CD4-positive, alpha-beta memory T cell (primary cell): ENCODE data around the gene ACSL6. TPM values are rescaled to one million over a fixed set of nuclear protein-coding genes. Genes with fewer than 3 reads are reported as not detected.
A peak's percentile ranks its signal among the peaks of the same experiment; 100 is the strongest.

Source experiments
- CTCF ChIA-PET: fragments of 350-600 bp; sonication (Branson Sonifier 250); formaldehyde crosslinking; loops from one replicate; lab custom pipeline; 2021; ENCODE audit warnings: inconsistent platforms; ENCODE audit not compliant: partially characterized antibody; lab: Charles Lee
- POLR2A ChIA-PET: fragments of 350-600 bp; sonication (Branson Sonifier 250); formaldehyde crosslinking; loops from one replicate; lab custom pipeline; 2021; ENCODE audit not compliant: partially characterized antibody; lab: Charles Lee
- DNase-seq, 5 donors: peaks; one replicate each; pipeline versions ENCODE4 v3.0.0 to v3.0.0-alpha.2; 2020 to 2022; ENCODE audit warnings: mixed read lengths in 1 of 5
- H3K27ac ChIP-seq: one replicate; pipeline ENCODE4 v1.7.0; 2013; ENCODE audit warnings: low read depth, low read length
- H3K27me3 ChIP-seq: 2 replicates; pipeline ENCODE4 v1.7.0; 2013; ENCODE audit warnings: mild to moderate bottlenecking, low read length, moderate library complexity; ENCODE audit not compliant: insufficient read depth
- H3K36me3 ChIP-seq: 2 replicates; pipeline ENCODE4 v1.7.0; 2013; ENCODE audit warnings: mild to moderate bottlenecking, low read length, moderate library complexity; ENCODE audit not compliant: insufficient read depth
- H3K4me1 ChIP-seq: 2 replicates; pipeline ENCODE4 v1.7.0; 2013; ENCODE audit warnings: mild to moderate bottlenecking, low read length, moderate library complexity; ENCODE audit not compliant: insufficient read depth
- H3K4me3 ChIP-seq, 2 donors: one replicate each; pipeline ENCODE4 v1.7.0; 2013; ENCODE audit warnings: low read length in 2 of 2, mild to moderate bottlenecking in 1 of 2
- H3K9me3 ChIP-seq, 2 donors: one replicate each; pipeline ENCODE4 v1.7.0; 2013; ENCODE audit warnings: low read length in 2 of 2, control low read depth in 1 of 2; ENCODE audit not compliant: control insufficient read depth in 1 of 2
- H3K27ac Mint-ChIP-seq, 7 donors: one replicate each; pipeline ENCODE4 v1.8.0; 2020 to 2021; ENCODE audit warnings: mixed read lengths in 7 of 7, mild to moderate bottlenecking in 6 of 7, inconsistent platforms in 3 of 7, moderate library complexity in 3 of 7
- H3K27me3 Mint-ChIP-seq, 2 donors: one replicate each; pipeline ENCODE4 v1.8.0; 2020 to 2021; ENCODE audit warnings: mixed read lengths in 2 of 2
- H3K36me3 Mint-ChIP-seq, 2 donors: one replicate each; pipeline ENCODE4 v1.8.0; 2020 to 2021; ENCODE audit warnings: mixed read lengths in 2 of 2, inconsistent platforms in 1 of 2, mild to moderate bottlenecking in 1 of 2
- H3K4me1 Mint-ChIP-seq, 4 donors: one replicate each; pipeline ENCODE4 v1.8.0; 2020 to 2021; ENCODE audit warnings: mixed read lengths in 4 of 4, mild to moderate bottlenecking in 1 of 4
- H3K4me3 Mint-ChIP-seq, 8 donors: one replicate each; pipeline ENCODE4 v1.8.0; 2020 to 2021; ENCODE audit warnings: mixed read lengths in 8 of 8, mild to moderate bottlenecking in 7 of 8, moderate library complexity in 6 of 8, inconsistent platforms in 3 of 8
- H3K9me3 Mint-ChIP-seq, 8 donors: one replicate each; pipeline ENCODE4 v1.8.0; 2020 to 2021; ENCODE audit warnings: mixed read lengths in 8 of 8, mild to moderate bottlenecking in 5 of 8, inconsistent platforms in 3 of 8, moderate library complexity in 1 of 8
- intact Hi-C: fragments of 100-400 bp; cut with micrococcal nuclease; formaldehyde crosslinking; loops from one replicate; pipeline ENCODE4 v1.15.1; 2023
- polyA plus RNA-seq, 2 donors: library from polyadenylated mRNA; unstranded; fragments of 300-500 nt; fragmentation: Illumina TruSeq; gene quantifications; one replicate each; pipeline ENCODE4 v1.2.3, GENCODE V29; 2021
- total RNA-seq, 2 experiments: library from RNA; stranded (reverse); gene quantifications; one replicate each; pipeline ENCODE4 v1.2.3, GENCODE V29; 2021

ACSL6 gene
- total and polyA plus RNA-seq, 4 experiments from 2014 or later: 11.1 to 51.7 (median 34.4) TPM

DNA sequence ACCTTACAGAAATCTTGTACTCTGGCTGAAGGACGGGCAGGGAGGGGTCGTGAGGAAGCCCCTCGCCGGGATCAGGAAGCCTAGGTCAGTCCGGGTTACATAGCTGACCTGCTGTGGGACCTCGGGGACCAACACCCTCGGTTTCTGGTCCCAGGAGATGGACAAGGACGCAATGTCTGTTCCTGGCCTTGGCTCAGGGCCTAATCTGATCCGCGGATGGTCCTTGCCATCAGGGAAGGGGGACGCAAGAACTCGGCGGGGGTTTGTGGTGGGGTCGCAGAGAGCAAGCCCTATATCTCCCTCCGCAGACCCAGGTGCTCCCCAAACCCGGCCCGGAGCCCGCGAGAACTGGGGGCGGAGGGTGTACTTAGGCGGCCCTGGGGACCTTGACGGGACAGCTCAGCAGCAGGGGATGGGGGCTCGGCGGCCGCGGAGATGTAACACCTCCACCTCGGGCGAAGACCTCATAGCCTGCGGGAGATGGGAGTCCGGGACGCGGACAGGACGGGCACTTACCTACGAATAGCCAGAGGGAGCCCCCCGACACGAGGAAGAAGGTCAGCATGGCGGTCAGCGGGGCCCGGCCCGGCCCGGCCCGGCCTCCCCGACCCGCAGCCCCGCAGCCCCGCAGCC, 353 bp downstream of the ACSL6 start:
- no peak overlapping the region for H3K27ac ChIP-seq
- Mint-ChIP-seq H3K9me3 (peaks cover 0 to 2% (median 0%) of the 10 kb centered on the region in 8 donors), H3K27ac (peak overlapping the region; percentile 10 to 92 (median 81)), H3K36me3 (peaks cover 0 to 1% of the 10 kb centered on the region in 2 donors), H3K4me1 (peaks cover 18 to 47% (median 32%) of the 10 kb centered on the region in 4 donors), H3K4me3 (peak overlapping the region; percentile 70 to 92 (median 84)), H3K27me3 (peaks cover 0 to 4% of the 10 kb centered on the region in 2 donors)
- H3K27me3 ChIP-seq: no peaks in the 10 kb centered on the region
- ChIA-PET POLR2A (interaction anchor here (0.6 to 3.6 kb wide), 3 partner anchors 11 to 978 kb away, joined by 3 to 16 read pairs (median 4); no protein-coding TSS in a partner anchor), CTCF (interaction anchor here (1.2 to 9.8 kb wide), 4 partner anchors 46 to 420 kb away, joined by 3 to 394 read pairs (median 38); partner anchors contain the start of gene IL3)
- peaks cover 26% of the 10 kb centered on the region for H3K4me1 ChIP-seq
- H3K4me3 ChIP-seq: peak overlapping the region in 1 of 2 donors; percentile 62
- no peaks in the 10 kb centered on the region for H3K36me3 ChIP-seq
- intact Hi-C loops: loop anchor here (2.0 kb wide), 1 partner anchor 52 kb away; no protein-coding TSS in a partner anchor
- H3K9me3 ChIP-seq: no peaks in the 10 kb centered on the region
- DNase-seq: no peak

GRCh38 chr5:132010645-132010988, 841 bp downstream of the ACSL6 start:
- ChIA-PET POLR2A (interaction anchor here (3.6 kb wide), 1 partner anchor 10 kb away, joined by 16 read pairs; no protein-coding TSS in a partner anchor), CTCF (interaction anchor here (1.2 to 9.8 kb wide), 6 partner anchors 10 to 419 kb away, joined by 3 to 394 read pairs (median 38); partner anchors contain the start of gene IL3)
- peaks cover 0 to 2% (median 0%) of the 10 kb centered on the region in 8 donors for H3K9me3 Mint-ChIP-seq
- Histone ChIP-seq H3K27ac (no peak overlapping the region), H3K36me3 (no peaks in the 10 kb centered on the region), H3K4me3 (peak overlapping the region in 1 of 2 donors; percentile 62), H3K9me3 (no peaks in the 10 kb centered on the region), H3K4me1 (peaks cover 23% of the 10 kb centered on the region), H3K27me3 (no peaks in the 10 kb centered on the region)
- H3K4me1 Mint-ChIP-seq: peaks cover 18 to 44% (median 30%) of the 10 kb centered on the region in 4 donors
- peak overlapping the region; percentile 70 to 92 (median 84) for H3K4me3 Mint-ChIP-seq
- H3K36me3 Mint-ChIP-seq: peaks cover 0 to 1% of the 10 kb centered on the region in 2 donors
- H3K27ac Mint-ChIP-seq: peak overlapping the region in 6 of 7 donors; percentile 65 to 92 (median 82)
- peaks cover 0 to 4% of the 10 kb centered on the region in 2 donors for H3K27me3 Mint-ChIP-seq
- DNase-seq: no peak
- intact Hi-C loops: loop anchor here (2.0 kb wide), 1 partner anchor 52 kb away; no protein-coding TSS in a partner anchor

DNA sequence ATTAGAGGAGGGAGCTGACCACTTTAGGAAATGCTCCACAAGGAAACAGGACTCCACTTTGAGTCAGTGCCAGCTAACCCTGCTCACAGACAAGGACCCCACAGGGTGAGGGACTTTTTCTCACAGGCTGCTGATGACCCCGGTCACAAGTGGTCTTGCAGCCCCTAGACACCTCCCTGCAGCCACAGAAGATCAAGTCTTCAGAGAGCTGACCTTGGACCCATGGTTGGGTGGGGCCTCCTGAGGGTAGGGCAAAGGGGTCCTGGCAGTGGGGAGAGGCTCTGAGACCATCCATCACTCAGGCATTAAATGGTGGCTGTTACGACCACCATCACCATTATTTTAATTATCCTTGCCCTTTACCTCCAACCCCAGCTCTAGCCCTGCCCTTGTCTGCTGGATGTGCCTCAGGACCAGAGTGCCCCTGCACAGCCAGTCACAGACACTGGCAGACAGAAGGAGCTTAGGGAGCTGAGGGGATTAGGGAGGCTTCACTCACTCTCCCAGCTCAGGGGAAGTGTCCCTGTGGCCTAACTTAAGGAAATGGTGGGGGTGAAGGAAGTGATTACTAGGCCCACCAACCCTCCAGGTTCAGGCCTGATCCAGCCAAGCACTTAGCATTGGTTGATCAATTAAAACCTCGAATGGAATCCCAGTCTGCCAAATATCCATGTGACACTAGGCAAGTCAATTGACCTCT, 1.6 kb downstream of the ACSL6 start:
- ChIA-PET CTCF (interaction anchor here (1.2 to 9.8 kb wide), 7 partner anchors 9 to 419 kb away, joined by 3 to 394 read pairs (median 19); partner anchors contain the start of gene IL3), POLR2A (interaction anchor here (0.9 to 3.6 kb wide), 3 partner anchors 10 to 414 kb away, joined by 3 to 16 read pairs (median 3); no protein-coding TSS in a partner anchor)
- peaks cover 0 to 4% of the 10 kb centered on the region in 2 donors for H3K27me3 Mint-ChIP-seq
- no peaks in the 10 kb centered on the region for H3K36me3 ChIP-seq
- H3K36me3 Mint-ChIP-seq: peaks cover 0 to 1% of the 10 kb centered on the region in 2 donors
- peaks cover 23% of the 10 kb centered on the region for H3K4me1 ChIP-seq
- no peaks in the 10 kb centered on the region for H3K27me3 ChIP-seq
- no peak overlapping the region for H3K27ac ChIP-seq
- H3K9me3 ChIP-seq: no peaks in the 10 kb centered on the region
- intact Hi-C loops: loop anchor here (2.0 to 10.0 kb wide), 3 partner anchors 53 to 335 kb away; partner anchors contain the start of gene FNIP1
- H3K9me3 Mint-ChIP-seq: peaks cover 0 to 2% (median 0%) of the 10 kb centered on the region in 8 donors
- DNase-seq: no peak
- H3K27ac Mint-ChIP-seq: peak overlapping the region in 3 of 7 donors; percentile 36 to 81 (median 68)
- peaks cover 18 to 49% (median 31%) of the 10 kb centered on the region in 4 donors for H3K4me1 Mint-ChIP-seq
- H3K4me3 ChIP-seq: no peak overlapping the region
- H3K4me3 Mint-ChIP-seq: peak overlapping the region in 7 of 8 donors; percentile 6 to 92 (median 83)

DNA sequence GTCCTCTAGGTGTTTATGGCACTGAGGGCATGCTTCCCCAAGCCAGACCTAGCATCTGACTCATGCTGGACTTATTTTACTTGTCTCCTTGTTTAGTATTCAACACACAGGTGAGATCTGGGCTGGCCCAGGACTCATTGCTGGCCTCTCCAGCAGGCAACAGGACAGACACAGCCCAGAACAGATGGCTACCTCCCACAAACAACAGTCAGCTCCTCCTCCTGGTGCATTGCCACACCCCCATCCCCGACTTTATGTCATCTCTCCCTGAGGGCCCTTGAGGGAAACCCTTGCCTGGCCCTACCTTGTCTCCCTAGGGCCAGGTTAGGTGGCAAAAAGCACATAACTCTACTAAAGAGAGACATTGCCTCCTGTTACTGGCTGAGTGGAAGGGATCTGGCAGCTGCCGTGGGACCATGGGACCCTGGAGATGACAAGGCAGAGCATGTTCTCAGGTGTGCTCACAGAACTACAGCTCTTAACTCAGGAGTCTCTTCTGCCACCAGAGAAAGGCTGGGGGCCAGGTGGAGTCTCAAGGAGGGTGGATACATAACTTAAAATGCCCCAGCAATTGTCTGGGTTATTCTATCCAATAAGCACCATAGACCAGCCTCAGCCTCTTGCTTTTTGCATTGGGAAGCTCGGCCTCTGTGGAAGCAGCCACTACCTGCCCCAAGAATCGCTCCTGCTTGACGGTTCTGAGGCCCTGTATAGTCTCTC, 2.3 kb downstream of the ACSL6 start:
- ChIA-PET CTCF (interaction anchor here (1.0 to 9.8 kb wide), 12 partner anchors 8 to 430 kb away, joined by 3 to 394 read pairs (median 15); partner anchors contain the start of gene IL3), POLR2A (interaction anchor here (1.1 to 3.8 kb wide), 3 partner anchors 9 to 420 kb away, joined by 3 to 31 read pairs (median 16); no protein-coding TSS in a partner anchor)
- Histone ChIP-seq H3K27me3 (no peaks in the 10 kb centered on the region), H3K27ac (no peak overlapping the region), H3K4me1 (peaks cover 23% of the 10 kb centered on the region), H3K4me3 (no peak overlapping the region), H3K36me3 (no peaks in the 10 kb centered on the region), H3K9me3 (no peaks in the 10 kb centered on the region)
- intact Hi-C loops: loop anchor here (1.0 to 10.0 kb wide), 6 partner anchors 198 to 586 kb away; partner anchors contain the start of gene FNIP1
- peaks cover 18 to 49% (median 33%) of the 10 kb centered on the region in 4 donors for H3K4me1 Mint-ChIP-seq
- peaks cover 0 to 4% of the 10 kb centered on the region in 2 donors for H3K27me3 Mint-ChIP-seq
- H3K9me3 Mint-ChIP-seq: peaks cover 0 to 2% (median 0%) of the 10 kb centered on the region in 8 donors
- no peak for DNase-seq
- peaks cover 0 to 1% of the 10 kb centered on the region in 2 donors for H3K36me3 Mint-ChIP-seq
- peak overlapping the region in 3 of 7 donors; percentile 0 to 72 (median 14) for H3K27ac Mint-ChIP-seq
- H3K4me3 Mint-ChIP-seq: peak overlapping the region in 2 of 8 donors; percentile 7 to 48

- intact Hi-C loops: loop anchor here (1.0 to 10.0 kb wide), 6 partner anchors 197 to 585 kb away; partner anchors contain the start of gene FNIP1
- Histone ChIP-seq H3K36me3 (no peaks in the 10 kb centered on the region), H3K27ac (no peak overlapping the region), H3K27me3 (no peaks in the 10 kb centered on the region), H3K4me1 (peaks cover 27% of the 10 kb centered on the region), H3K9me3 (no peaks in the 10 kb centered on the region), H3K4me3 (no peak overlapping the region)
- Mint-ChIP-seq H3K27ac (peak overlapping the region in 1 of 7 donors; percentile 79), H3K36me3 (peaks cover 0 to 1% of the 10 kb centered on the region in 2 donors), H3K4me1 (peaks cover 18 to 49% (median 34%) of the 10 kb centered on the region in 4 donors), H3K4me3 (peak overlapping the region in 1 of 8 donors; percentile 53), H3K9me3 (peaks cover 0 to 2% (median 0%) of the 10 kb centered on the region in 8 donors), H3K27me3 (peaks cover 0 to 4% of the 10 kb centered on the region in 2 donors)
- CTCF ChIA-PET: interaction anchor here (0.6 to 9.8 kb wide), 51 partner anchors 10 to 590 kb away, joined by 3 to 394 read pairs (median 4); partner anchors contain the start of genes FNIP1 and IL3
- DNase-seq: no peak
- POLR2A ChIA-PET: interaction anchor here (0.6 to 3.8 kb wide), 7 partner anchors 9 to 419 kb away, joined by 3 to 31 read pairs (median 3); partner anchors contain the start of gene FNIP1
These were observed 3.3 kb downstream of the ACSL6 start for GRCh38 chr5:132008163-132008473.
